NCI-H1930 (cell line): ENCODE measurements around the gene CCDC85C.
"Not testable (repeated sequence)": the region's sequence is repeated elsewhere in the genome, so short reads cannot be mapped to it uniquely, and the experiment has no call there.

Experiments used
- DNase-seq, 2 experiments: peaks; one replicate each; lab custom pipeline; 2025; lab: John Stamatoyannopoulos, UW

The CCDC85C gene

GRCh38 chr14:99603471-99604277, at the start of gene CCDC85C:
TSS of gene CCDC85C (minus strand) at chr14:99604207. CDS start at chr14:99603959, 248 bp downstream.
- DNase-seq = peak in 1 of 2 experiments; percentile 25

GRCh38 chr14:99651953-99652746, 48.1 kb upstream of the CCDC85C start:
- no peak for DNase-seq

GRCh38 chr14:99650189-99650588, 46.2 kb upstream of the CCDC85C start:
- no peak for DNase-seq

GRCh38 chr14:99649643-99650042, 45.6 kb upstream of the CCDC85C start:
- no peak for DNase-seq

- DNase-seq = no peak
These were observed 45.2 kb upstream of the CCDC85C start for GRCh38 chr14:99649219-99649618.

GRCh38 chr14:99648027-99648784, 44.2 kb upstream of the CCDC85C start:
- no peak for DNase-seq

GRCh38 chr14:99647411-99647810, 43.4 kb upstream of the CCDC85C start:
- no peak for DNase-seq

- DNase-seq = no peak
These were observed 41.8 kb upstream of the CCDC85C start for GRCh38 chr14:99645545-99646505.

GRCh38 chr14:99644723-99645544, 40.9 kb upstream of the CCDC85C start, which contains the start of gene HHIPL1:
TSS of gene HHIPL1 (plus strand) at chr14:99645129. CDS start at chr14:99645208, 79 bp downstream.
- no peak for DNase-seq

GRCh38 chr14:99644035-99644587, 40.1 kb upstream of the CCDC85C start:
- no peak for DNase-seq

GRCh38 chr14:99643343-99643742, 39.3 kb upstream of the CCDC85C start:
- DNase-seq = no peak

- not testable (repeated sequence) for DNase-seq
These were observed 38.8 kb upstream of the CCDC85C start for GRCh38 chr14:99642771-99643170.

- DNase-seq = no peak
These were observed 33.6 kb upstream of the CCDC85C start for GRCh38 chr14:99637624-99638023.

GRCh38 chr14:99636487-99636886, 32.5 kb upstream of the CCDC85C start:
- DNase-seq = no peak

GRCh38 chr14:99635116-99635515, 31.1 kb upstream of the CCDC85C start:
- DNase-seq = no peak

GRCh38 chr14:99634443-99634842, 30.4 kb upstream of the CCDC85C start:
- no peak for DNase-seq

- DNase-seq = no peak
These were observed 29.9 kb upstream of the CCDC85C start for GRCh38 chr14:99633918-99634317.

- DNase-seq = no peak
These were observed 29.1 kb upstream of the CCDC85C start for GRCh38 chr14:99633141-99633540.

GRCh38 chr14:99632410-99633035, 28.5 kb upstream of the CCDC85C start:
- DNase-seq = no peak
